A673 (cell line): ENCODE results near the gene PACS2. TPM values are rescaled to one million over a fixed set of nuclear protein-coding genes. Genes with fewer than 3 reads are reported as not detected.

ENCODE experiments used
- BruUV-seq: library from RNA; stranded (reverse); fragments of 400-500 nt; replicated peaks from 2 replicates; lab custom pipeline; 2021; lab: Mats Ljungman, UMichigan
- CTCF ChIA-PET: fragments of 300-600 bp; sonication (Branson Sonifier 250); formaldehyde crosslinking; loops from one replicate; lab custom pipeline; 2022; ENCODE audit warnings: antibody characterized with exemption; lab: Charles Lee
- POLR2A ChIA-PET: fragments of 300-600 bp; sonication (Branson Sonifier 250); formaldehyde crosslinking; loops from one replicate; lab custom pipeline; 2022; ENCODE audit warnings: antibody characterized with exemption; ENCODE audit not compliant: low non-redundant PET; lab: Charles Lee
- DNase-seq: peaks from one replicate; pipeline ENCODE4 v3.0.0-alpha.2; 2015; ENCODE audit warnings: low spot score
- H3K27ac ChIP-seq: fragments of 200-600 bp; sonication (generic); 2 replicates; pipeline ENCODE4 v1.5.1; 2016; ENCODE audit warnings: mixed run types, low read depth, mild to moderate bottlenecking, mixed read lengths, antibody characterized with exemption, low read length; ENCODE audit not compliant: poor library complexity, severe bottlenecking
- H3K27me3 ChIP-seq: fragments of 200-600 bp; sonication (generic); replicated peaks from 2 replicates; pipeline ENCODE4 v1.6.1; 2017; ENCODE audit warnings: mixed run types, low read depth, mild to moderate bottlenecking, mixed read lengths, antibody characterized with exemption, low read length; ENCODE audit not compliant: insufficient read depth, poor library complexity
- H3K36me3 ChIP-seq: fragments of 200-600 bp; sonication (generic); 2 replicates; pipeline ENCODE4 v1.6.1; 2016; ENCODE audit warnings: mixed run types, mild to moderate bottlenecking, mixed read lengths, antibody characterized with exemption, low read length; ENCODE audit not compliant: insufficient read depth, poor library complexity, severe bottlenecking
- H3K4me1 ChIP-seq: fragments of 200-600 bp; sonication (generic); 2 replicates; pipeline ENCODE4 v1.6.1; 2017; ENCODE audit warnings: mixed run types, mild to moderate bottlenecking, mixed read lengths, antibody characterized with exemption, low read length; ENCODE audit not compliant: insufficient read depth, poor library complexity, severe bottlenecking
- H3K4me3 ChIP-seq: fragments of 200-600 bp; sonication (generic); 2 replicates; pipeline ENCODE4 v1.5.1; 2016; ENCODE audit warnings: low read depth, mixed run types, mild to moderate bottlenecking, mixed read lengths, low read length; ENCODE audit not compliant: poor library complexity, severe bottlenecking
- H3K9me3 ChIP-seq: fragments of 200-600 bp; sonication (generic); 2 replicates; pipeline ENCODE4 v1.6.1; 2016; ENCODE audit warnings: mixed run types, low read depth, mild to moderate bottlenecking, mixed read lengths, antibody characterized with exemption, low read length; ENCODE audit not compliant: poor library complexity, severe bottlenecking
- EZH2 ChIP-seq: fragments of 200-600 bp; sonication (generic); IDR thresholded peaks from 2 replicates; pipeline ENCODE4 v1.6.1; 2017; ENCODE audit warnings: borderline replicate concordance, low read depth, mild to moderate bottlenecking, mixed read lengths, antibody characterized with exemption, low read length; ENCODE audit not compliant: poor library complexity, severe bottlenecking
- intact Hi-C: fragments of 100-400 bp; cut with micrococcal nuclease; formaldehyde crosslinking; loops from one replicate; pipeline ENCODE4 v1.10.0; 2022; ENCODE audit not compliant: unreplicated experiment
- total RNA-seq: library from RNA; stranded (reverse); gene quantifications from 2 replicates; pipeline ENCODE4 v1.2.3, GENCODE V29; 2021
- TF ChIP-seq, protein P1 (sequence below): fragments of 300-800, 200-600 bp; sonication (generic); conservative IDR thresholded peaks from 2 replicates; pipeline ENCODE4 v1.5.1; 2017; ENCODE audit warnings: low read depth, mild to moderate bottlenecking, antibody characterized with exemption, low read length, moderate library complexity, mixed read lengths

Gene PACS2
- total RNA-seq, 1 experiment from 2014 or later: 52.5 TPM

DNA sequence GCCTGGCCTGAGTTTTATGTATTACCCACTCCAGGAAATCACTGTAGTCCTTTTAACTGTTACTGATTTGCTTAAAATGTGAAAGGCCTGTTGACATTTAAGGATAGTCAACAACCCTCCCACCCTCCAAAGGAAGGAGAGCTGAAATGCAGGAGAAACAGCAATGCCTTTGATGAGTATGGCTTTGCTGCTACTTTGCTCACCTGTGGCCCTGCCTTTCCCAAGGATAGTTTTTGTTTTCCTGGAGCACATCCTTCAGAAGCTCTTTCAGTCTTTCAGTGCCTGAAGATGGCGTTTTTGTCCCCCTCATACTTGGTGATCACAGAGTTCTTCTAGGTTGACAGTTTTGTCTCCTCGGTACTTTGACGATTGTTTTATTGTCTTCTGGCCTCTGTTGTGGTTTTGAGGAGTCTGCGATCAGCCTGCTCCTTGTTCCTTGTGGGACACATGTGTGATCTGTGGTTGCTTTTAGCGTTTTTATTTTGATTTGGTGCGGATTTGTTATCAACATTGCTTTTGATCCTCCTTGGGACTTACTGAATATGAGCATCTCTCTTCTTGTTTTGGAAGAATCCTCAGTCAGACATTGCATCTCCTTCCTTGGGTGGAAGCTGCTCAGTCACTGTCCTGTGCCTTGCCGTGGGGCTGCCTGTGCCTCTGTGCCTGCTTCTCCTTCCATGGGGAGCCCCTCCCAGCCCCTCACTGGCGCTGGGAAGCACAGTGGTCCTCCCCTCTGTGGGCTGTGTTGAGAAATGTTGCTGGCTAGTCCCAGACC, 17.2 kb downstream of the PACS2 start:
- no peak overlapping the region for H3K4me3 ChIP-seq
- CTCF ChIA-PET: interaction anchor here (0.6 kb wide), 1 partner anchor 35 kb away, joined by 3 read pairs; no protein-coding TSS in a partner anchor
- H3K9me3 ChIP-seq: peaks cover 6% of the 10 kb centered on the region
- H3K36me3 ChIP-seq: no peaks in the 10 kb centered on the region
- H3K27ac ChIP-seq: peak overlapping the region; percentile 34
- no peak for DNase-seq
- H3K27me3 ChIP-seq: no peaks in the 10 kb centered on the region
- H3K4me1 ChIP-seq: peaks cover 7% of the 10 kb centered on the region
- POLR2A ChIA-PET: no interaction called here
- intact Hi-C loops: no loop called here
- no TSS peak for BruUV-seq
- TF ChIP-seq, protein P1, sequence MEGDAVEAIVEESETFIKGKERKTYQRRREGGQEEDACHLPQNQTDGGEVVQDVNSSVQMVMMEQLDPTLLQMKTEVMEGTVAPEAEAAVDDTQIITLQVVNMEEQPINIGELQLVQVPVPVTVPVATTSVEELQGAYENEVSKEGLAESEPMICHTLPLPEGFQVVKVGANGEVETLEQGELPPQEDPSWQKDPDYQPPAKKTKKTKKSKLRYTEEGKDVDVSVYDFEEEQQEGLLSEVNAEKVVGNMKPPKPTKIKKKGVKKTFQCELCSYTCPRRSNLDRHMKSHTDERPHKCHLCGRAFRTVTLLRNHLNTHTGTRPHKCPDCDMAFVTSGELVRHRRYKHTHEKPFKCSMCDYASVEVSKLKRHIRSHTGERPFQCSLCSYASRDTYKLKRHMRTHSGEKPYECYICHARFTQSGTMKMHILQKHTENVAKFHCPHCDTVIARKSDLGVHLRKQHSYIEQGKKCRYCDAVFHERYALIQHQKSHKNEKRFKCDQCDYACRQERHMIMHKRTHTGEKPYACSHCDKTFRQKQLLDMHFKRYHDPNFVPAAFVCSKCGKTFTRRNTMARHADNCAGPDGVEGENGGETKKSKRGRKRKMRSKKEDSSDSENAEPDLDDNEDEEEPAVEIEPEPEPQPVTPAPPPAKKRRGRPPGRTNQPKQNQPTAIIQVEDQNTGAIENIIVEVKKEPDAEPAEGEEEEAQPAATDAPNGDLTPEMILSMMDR: no peak

DNA sequence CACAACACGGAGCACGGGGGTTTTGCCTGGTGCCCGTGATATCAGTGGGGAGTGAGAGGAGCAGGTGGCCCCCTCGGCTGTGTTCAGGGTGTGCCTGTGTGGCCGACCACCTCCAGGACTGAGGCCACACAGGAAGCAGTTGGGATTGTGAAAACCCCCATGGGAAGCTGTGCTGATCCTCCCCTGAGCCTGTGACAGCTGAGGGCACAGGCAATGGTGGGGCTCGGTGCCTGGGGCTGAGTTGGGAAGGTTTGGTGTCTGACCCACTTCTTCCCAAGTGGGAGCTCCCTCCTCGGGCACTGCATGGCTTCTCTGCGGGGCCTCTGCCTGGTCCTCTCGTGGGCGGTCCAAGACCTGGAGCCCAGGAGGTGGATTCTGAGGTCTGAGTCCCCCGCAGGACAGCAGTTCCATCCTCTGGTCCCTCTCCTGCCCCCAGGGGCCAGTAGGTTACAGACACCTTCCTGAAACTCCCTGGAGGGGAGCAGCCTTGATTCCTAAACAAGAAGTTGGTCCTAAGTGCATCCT, 17.9 kb downstream of the PACS2 start:
- DNase-seq: no peak
- intact Hi-C loops: no loop called here
- peaks cover 6% of the 10 kb centered on the region for H3K9me3 ChIP-seq
- H3K4me1 ChIP-seq: peaks cover 7% of the 10 kb centered on the region
- no peak overlapping the region for H3K4me3 ChIP-seq
- no peaks in the 10 kb centered on the region for H3K36me3 ChIP-seq
- POLR2A ChIA-PET: no interaction called here
- peak overlapping the region; percentile 34 for H3K27ac ChIP-seq
- no TSS peak for BruUV-seq
- no peak for TF ChIP-seq EZH2
- TF ChIP-seq, protein P1: no peak
- no peaks in the 10 kb centered on the region for H3K27me3 ChIP-seq
- CTCF ChIA-PET: no interaction called here

DNA sequence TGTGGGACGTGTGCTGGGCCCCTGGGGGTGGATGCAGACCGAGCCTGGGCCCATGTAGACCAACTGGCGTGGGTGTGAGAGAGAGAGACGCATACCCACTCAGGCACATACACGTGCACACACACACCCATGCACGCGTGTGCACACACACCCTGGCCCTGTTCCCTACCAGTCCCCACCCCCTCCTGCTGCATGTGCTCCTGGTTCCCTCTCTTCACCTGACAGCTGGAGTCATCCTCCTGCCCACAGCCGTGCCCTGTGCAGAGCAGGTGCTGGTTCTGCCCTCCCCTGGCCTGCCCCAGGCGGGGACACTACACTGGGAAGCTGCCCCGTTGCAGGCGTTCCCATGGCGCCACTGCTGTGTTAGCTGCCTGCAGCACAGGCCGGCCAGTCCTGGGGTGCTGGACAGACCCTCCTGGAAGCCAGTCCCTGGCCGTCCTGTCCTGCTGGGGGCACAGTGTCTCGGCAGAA, 18.5 kb downstream of the PACS2 start:
- TF ChIP-seq, protein P1: no peak
- no peak for TF ChIP-seq EZH2
- intact Hi-C loops: no loop called here
- ChIA-PET POLR2A (no interaction called here), CTCF (no interaction called here)
- Histone ChIP-seq H3K4me3 (no peak overlapping the region), H3K27me3 (no peaks in the 10 kb centered on the region), H3K4me1 (peaks cover 7% of the 10 kb centered on the region), H3K36me3 (no peaks in the 10 kb centered on the region), H3K27ac (no peak overlapping the region), H3K9me3 (peaks cover 6% of the 10 kb centered on the region)
- DNase-seq: no peak
- no TSS peak for BruUV-seq
